HG02623 (cell line): ENCODE results near the gene RHOG.
"Not testable (repeated sequence)": the region's sequence is repeated elsewhere in the genome, so short reads cannot be mapped to it uniquely, and the experiment has no call there.

Experiments used
- ATAC-seq: cut with Tn5 transposase; IDR thresholded peaks from one replicate; pipeline ENCODE4 v1.9.1; 2021; ENCODE audit warnings: moderate library complexity; ENCODE audit not compliant: unreplicated experiment

Gene RHOG

GRCh38 chr11:3810951-3811350 is 29.8 kb downstream of the RHOG start:
- no peak for ATAC-seq

GRCh38 chr11:3810446-3810845 is 30.3 kb downstream of the RHOG start:
- ATAC-seq = no peak

- no peak for ATAC-seq
Measured at GRCh38 chr11:3809624-3809928, 31.2 kb downstream of the RHOG start.

- peak; percentile 66 for ATAC-seq
Measured at GRCh38 chr11:3808861-3809623, 31.7 kb downstream of the RHOG start.

- ATAC-seq = no peak
Measured at GRCh38 chr11:3807909-3808860, 32.6 kb downstream of the RHOG start, which contains the start of gene PGAP2. Gene PGAP2 (plus strand): TSS chr11:3808560. CDS start chr11:3811260, 2,700 bp downstream.

- no peak for ATAC-seq
Measured at GRCh38 chr11:3803726-3804495, 36.8 kb downstream of the RHOG start.

GRCh38 chr11:3802011-3802790 is 38.6 kb downstream of the RHOG start:
- ATAC-seq = no peak

GRCh38 chr11:3799873-3800272 is 40.9 kb downstream of the RHOG start:
- ATAC-seq = no peak

- ATAC-seq = no peak
Measured at GRCh38 chr11:3799143-3799542, 41.6 kb downstream of the RHOG start.

- ATAC-seq = peak; percentile 87
Measured at GRCh38 chr11:3797329-3798090, 43.2 kb downstream of the RHOG start, which contains the start of gene NUP98. Gene NUP98 (minus strand): TSS chr11:3797554. CDS start chr11:3782117, 15,437 bp downstream.

GRCh38 chr11:3796801-3797328 is 43.9 kb downstream of the RHOG start:
- peak; percentile 22 for ATAC-seq

GRCh38 chr11:3796346-3796745 is 44.4 kb downstream of the RHOG start:
- ATAC-seq = no peak

- ATAC-seq = no peak
Measured at GRCh38 chr11:3796002-3796311, 44.8 kb downstream of the RHOG start.

GRCh38 chr11:3795131-3796001 is 45.4 kb downstream of the RHOG start:
- no peak for ATAC-seq

GRCh38 chr11:3794387-3794786 is 46.4 kb downstream of the RHOG start:
- not testable (repeated sequence) for ATAC-seq

GRCh38 chr11:3786781-3787428 is 53.9 kb downstream of the RHOG start:
- no peak for ATAC-seq

- ATAC-seq = no peak
Measured at GRCh38 chr11:3783611-3784010, 57.1 kb downstream of the RHOG start.

GRCh38 chr11:3782963-3783362 is 57.8 kb downstream of the RHOG start:
- no peak for ATAC-seq
